GM19438 (cell line): Measurements from ENCODE around the gene GBX1.

ENCODE experiments used
- ATAC-seq: cut with Tn5 transposase; IDR thresholded peaks from one replicate; pipeline ENCODE4 v1.9.1; 2021; ENCODE audit warnings: low read depth; ENCODE audit not compliant: unreplicated experiment

GBX1 gene

DNA sequence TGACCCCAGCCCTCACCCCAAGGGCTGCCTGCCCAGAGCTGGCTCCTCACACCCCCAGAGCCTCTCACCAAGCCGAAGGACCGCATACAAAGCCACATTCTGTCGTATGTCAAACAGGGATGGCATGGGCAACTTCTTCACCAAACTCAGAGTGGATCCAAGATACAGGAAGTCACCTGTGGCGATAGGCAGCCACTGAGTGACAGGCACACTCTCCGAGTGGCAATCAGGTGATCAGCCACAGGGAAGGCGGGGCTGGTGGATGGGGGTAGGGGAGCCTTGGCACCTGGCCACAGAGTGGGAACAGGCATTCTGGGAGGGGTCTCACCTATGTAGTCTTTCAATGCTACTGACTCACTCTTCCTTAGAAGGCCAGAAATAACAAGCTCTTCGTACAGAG lies 26.7 kb upstream of the GBX1 start:
- no peak for ATAC-seq

DNA sequence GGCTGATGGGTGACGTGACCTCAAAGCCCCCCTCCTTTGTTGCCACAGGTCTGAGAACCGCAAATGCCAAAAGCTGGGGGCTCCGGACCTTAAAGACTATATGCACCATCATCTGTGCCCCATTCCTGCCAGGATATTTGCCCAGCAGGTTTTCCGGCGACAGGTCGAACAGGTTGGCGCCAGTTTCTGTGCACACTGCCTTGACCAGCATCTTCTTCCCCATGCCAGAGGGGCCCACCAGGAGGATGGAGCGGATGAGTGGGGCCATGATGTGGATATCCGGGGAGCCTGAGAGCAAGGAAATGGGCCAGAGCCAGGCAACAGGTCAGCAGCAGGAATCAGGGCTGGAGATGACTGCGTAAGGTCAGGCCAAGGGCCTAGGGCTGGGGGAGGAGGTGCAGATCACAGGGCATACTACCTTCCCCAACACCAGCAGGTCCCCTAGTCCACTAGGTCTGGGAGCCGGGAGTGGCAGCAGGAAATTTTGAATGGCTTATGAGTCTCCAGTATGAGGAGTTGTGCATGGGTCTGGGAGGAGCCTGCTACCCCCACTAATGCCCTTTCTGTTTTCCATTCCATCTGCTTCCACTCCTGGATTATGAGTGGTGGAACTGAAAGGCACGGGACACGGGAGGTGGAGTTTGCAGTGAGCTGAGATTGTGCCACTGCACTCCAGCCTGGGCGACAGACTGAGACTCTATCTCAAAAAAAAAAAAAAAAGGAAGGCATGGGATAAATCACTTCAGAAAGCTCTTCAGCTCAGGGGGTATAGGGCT lies 25.9 kb upstream of the GBX1 start:
- no peak for ATAC-seq

DNA sequence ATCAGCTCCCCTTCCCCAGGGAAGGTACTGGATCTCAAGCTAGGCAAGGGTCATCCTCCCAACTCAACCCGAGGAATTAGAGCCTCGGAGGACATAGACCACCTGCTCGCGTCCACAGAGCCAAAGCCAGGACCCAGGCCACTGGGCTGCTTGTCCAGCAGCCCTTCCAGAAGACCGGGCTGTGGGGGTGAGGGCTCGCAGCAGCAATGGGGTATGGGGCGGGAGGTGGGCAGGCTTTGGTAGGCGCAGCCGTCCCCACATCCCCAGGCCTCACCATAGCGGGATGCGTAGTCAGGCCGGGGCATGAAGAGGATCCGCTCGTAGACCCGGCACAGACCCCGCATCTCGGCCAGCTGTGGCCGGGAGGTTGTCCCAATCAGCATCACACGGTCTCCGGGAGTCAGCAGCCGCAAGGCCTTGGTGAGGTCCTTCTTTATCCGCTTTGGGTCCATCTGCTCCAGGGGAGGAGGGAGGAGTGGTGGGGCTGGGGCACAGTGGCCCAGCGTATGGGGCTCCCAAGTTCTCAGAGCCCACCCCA lies 24.6 kb upstream of the GBX1 start:
- ATAC-seq, result no peak

DNA sequence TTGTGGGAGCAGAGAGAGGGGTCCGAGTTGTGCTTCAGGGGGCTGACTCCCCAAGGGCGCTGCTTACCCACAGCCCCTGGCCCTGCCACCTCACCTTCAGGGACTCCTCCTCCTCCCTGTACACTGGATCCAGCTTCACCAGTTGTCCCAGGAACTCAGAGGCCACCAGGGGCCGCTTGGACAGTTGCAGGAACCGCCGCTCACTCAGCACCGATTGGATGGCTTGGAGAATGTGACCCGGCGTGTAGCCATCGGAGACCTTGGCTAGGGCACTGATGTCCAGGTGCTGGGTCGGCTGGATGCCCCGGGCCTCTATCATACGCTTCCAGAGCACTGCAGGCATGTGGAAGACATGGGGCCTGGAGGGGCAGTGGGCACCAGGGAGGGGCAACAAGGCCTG lies 24.1 kb upstream of the GBX1 start:
- ATAC-seq, result no peak

DNA sequence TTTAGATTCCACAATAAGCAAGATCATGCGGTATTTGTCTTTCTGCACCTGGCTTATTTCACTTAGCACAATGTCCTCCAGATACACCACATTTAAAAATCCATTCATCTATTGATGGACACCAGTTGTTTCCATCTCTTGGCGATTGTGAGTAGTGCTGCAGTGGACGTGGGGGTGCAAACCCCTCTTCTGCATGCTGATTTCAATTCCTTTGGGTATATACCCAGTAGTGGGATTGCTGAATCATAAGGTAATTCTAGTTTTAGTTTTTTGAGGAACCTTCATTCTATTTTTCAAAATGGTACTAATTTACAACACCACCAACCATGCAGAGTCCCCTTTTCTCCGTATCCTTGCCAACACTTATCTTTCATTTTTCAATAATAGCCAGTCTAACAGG lies 21.5 kb upstream of the GBX1 start:
- ATAC-seq, result no peak

DNA sequence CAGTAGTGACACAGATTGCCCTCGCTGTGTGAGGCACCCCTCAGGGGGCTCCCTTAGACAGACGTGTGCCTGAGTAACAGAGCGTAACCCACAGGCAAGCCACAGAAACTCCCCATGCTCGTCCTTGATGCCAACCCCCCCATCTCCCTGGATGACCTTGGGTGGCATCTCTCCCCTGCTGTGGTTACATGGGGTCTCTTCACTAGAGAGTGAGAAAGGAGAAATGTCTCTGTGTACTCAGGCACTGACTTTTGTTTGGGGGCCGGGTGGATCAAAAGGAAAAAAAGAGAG lies 20.7 kb upstream of the GBX1 start:
- ATAC-seq, result no peak

DNA sequence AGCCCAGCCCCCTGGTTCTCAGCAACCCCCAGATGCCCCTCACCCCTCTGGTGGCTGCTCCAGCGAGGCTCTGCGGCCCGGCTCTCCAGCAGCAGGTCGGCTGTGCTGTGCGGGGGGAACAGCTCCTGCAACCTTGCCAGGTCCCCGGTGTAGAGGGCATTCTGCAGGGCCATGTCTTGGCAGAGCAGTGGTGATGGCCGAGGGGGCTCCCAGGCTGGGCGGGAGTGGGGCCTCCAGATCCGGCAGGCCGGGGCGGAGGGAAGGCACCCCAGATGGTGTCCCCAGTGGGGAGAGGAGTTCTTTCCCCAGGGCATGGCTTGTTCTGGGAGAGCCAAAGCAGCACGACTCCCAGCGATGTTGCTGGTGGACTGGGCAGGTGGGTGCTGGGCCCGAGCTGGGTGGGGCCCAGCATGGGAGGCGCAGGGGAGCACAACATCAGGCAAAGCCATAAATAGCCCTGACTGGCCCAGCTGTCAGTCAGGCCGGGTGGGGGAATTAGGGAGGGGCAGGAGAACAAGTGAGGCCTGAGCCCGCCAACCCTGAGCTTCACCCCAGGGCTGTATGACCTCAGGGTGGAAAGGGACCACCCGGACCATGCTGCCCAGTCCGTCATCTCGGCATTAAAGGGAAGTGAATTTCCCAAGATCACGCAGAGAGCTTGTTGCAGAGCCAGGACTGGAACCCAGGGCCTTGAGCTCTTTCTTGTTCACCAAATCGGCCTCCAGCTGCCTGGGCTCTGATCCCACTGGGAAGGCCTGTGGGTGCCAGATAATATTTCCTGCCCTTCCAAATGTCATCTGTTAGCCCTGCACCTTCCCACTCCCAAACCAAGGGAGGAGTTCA lies 20.1 kb upstream of the GBX1 start:
- no peak for ATAC-seq

DNA sequence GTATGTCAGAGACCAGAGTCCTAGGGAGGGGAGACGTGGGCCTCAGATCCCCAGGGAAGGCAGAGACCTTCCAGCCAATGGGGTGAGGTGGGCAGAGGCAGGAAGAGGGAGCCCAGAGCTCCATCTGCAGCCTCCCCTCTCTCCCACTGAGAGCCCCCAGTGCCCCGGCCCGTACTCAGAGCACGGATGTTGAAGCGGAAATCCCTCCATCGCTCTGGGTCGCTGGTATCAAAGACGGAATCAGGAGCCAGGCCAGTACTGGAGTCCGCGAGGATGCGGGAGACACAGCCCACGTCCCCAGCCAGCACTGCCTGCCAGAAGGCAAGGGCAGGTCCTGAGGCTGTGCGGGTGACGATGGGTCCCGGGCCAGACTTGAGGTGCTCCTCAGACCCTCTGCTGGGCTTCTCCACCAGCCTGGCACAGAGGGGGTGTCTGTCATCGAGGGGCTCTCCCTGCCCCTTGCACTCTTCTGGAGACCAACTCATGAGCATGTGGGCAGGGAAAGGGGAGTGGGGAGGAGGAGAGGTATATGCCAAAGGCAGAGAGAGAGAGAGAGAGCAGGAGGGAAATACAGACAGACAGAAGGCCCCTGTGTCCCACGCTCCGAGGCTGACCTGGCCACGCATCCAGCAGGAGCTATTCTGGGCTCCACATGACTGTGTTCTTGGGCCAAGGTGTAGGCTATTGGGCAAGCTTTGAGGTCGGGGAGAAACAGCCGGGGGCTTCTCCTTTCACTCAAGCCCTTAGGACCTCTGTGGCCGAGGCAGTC lies 19.3 kb upstream of the GBX1 start, which contains the start of gene ASB10:
ASB10 (minus strand) TSS at position 611 of the 769 bp plus-strand sequence; CDS start at position 491, 120 bp downstream.
- no peak for ATAC-seq

DNA sequence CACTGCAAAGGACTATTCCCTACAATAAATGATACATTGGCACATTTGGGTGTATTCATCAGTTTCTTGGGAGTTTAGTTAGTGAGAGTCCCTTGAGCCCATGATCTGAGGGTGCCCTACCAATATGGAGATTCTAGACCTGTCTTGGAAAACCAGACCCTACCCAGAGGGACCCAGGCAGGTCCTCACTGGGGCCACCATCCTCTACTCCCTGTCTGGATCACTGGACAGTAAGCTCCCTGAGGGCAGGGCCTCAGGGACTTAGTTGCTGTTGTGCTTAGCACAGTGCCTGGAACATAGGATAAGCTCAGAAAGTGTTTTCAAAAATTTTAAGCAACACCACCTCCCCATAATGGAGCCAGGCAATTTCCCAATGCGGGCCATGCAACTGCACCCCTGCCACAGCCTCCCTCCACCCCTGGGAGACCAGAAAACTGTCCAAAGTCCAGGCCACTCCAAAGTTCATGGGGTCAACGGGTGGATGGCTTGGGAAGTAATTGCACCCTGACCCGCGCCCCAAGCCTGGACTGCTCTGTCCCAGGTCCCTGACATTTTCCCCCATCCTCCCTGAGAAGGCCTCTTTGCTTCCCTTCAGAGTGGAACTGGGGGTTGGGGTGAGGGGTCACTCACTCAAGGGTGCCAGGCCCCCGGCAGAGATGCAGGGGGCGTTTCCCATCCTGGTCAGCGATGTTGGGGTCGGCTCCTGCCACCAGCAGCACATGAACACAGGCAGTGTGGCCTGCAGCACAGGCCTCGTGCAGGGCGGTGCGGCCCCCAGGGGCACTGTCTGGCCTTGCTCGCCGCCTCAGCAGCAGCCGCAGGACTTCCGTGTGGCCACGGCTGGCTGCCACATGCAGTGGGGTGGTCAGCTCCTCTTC lies 18.5 kb upstream of the GBX1 start:
- ATAC-seq, result no peak

DNA sequence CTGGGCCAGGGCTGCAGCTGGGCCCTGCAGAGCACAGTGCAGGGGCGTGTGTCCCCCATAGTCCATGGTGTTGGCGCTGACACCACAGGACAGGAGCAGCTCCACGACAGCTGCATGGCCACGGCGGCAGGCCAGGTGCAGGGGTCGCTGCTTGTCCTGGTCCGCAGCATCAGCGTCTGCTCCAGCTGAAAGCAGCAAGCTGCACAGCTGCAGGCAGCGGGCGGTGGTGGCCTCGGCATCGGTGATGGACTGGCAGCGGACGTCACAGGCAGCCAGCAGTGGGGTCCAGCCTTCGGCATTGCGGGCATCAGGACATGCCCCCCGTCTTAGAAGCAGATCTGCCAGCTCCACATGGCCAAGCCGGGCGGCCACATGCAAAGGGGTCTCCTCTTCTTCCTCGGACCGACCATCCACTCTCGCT lies 13.5 kb upstream of the GBX1 start:
- ATAC-seq, result no peak

DNA sequence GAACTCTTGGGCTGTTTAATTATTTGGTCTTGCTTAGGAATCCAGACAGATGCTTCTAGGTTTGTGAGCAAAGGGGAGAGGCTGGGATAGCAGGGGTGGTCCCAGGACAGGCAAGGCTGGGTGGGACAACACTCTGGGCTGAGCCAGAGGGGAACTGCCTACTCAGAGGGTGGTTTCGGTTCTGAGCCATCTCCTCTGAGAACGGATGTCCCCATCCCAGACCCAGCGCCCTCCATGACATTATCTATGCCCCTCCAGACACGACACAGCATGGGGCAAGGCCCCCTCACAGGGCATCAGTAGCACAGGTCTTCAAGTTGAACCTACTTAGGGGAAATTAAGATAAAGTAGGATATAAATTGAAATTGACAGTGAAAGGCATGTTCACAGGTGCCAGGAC lies 12.5 kb upstream of the GBX1 start:
- no peak for ATAC-seq

DNA sequence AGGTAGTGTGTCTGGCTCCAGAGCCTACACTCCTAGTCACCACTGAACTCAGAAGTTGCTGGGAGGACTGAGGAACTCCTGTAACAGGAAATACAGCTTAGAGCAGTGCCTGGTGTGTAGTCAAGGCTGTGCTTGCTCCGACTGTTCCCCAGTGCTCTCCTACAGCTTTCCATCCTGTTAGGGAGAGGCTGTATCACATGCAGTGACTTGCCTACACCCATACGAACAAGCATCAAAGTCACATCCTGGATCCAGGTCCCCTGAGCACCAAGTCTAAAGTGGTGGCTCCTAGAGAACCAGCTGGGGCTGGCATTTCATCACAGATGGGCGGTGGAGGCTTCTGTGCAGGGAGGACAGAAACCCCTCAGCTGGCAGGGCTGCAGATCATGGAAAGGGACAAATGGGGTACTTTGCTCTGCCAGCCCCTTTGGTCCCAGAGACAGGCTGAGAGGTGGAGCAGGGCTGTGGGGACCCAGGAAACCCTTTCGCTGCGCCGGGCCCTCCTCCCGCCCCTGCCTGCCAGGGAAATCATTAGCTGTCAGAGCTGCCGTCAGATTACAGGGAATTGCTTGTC lies 11.9 kb upstream of the GBX1 start:
- no peak for ATAC-seq

DNA sequence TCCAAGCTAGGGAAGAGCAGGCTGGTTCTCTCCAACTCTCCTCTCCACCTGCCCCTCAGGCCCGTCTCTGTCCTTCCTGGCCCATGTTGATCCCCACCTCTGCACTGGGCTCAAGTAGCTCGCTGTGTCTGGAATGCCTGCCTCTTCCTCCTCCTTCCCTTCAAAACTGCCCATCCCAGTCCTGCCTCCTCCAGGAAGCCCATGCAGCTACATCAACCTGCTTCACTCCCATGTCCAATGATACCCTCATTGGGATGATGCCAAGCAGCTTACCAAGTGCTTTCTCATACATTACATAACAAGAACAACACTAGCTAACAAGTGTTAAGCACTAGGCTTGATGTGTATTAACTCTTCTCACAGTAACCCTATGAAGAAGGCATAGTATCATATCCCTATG lies 11.3 kb upstream of the GBX1 start:
- ATAC-seq, result no peak

DNA sequence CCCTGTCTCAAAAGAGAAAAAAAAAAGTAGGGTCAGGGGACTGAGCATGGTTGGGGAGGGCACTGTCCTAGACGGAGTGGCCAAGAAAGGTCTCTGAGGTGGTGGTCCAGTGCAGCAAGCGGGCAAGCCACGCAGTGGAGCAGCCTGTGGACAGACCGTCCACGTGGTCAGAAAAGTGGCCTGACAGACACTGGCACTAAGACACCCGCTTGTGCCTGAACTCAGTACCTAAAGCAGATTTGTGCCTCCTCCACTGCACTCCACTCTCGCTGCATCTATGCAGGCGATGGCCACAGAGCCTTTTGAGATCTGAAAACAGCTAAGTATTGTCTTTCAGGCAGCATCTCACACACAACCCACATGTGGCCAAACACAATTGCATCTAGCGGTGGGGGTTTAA lies 10.7 kb upstream of the GBX1 start:
- ATAC-seq, result no peak

DNA sequence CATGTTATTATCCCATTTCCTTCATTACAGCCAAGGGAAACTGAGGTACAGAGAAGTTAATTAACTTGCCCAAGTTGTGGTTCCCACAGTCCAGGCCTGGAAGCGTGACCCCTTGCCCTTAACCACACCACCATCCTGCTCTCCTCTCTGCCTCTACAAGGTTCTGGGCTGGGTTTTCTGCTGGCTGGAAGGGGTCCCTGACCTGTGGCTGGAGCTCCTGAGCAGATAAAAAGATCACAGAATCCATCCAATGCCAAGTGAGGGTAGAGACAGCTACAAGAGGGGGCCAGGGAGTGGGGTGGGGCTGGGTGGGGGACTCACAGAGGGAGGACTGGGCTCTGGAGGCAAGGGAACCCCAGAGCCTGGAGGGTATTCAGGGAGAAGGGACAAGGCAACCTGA lies 9.8 kb upstream of the GBX1 start:
- no peak for ATAC-seq

DNA sequence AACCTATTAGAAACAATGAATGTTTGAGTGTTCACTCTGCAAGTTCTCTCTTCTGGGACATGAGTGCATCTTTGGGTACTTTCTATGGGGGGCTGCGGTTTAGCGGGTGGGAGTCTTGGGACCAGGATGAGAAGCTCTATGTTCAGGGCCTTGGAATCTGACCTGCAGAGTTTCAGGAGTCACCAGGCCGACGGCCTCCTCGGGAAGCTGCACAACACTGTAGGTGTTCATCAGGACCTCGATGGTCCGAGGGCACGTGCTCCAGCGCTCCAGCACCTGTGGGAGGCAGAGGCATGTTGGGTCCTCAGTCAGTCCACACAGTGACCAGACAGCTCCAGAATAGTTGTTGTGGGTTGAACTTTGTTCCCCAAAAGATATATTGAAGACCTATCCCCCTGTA lies 8.9 kb upstream of the GBX1 start:
- no peak for ATAC-seq

DNA sequence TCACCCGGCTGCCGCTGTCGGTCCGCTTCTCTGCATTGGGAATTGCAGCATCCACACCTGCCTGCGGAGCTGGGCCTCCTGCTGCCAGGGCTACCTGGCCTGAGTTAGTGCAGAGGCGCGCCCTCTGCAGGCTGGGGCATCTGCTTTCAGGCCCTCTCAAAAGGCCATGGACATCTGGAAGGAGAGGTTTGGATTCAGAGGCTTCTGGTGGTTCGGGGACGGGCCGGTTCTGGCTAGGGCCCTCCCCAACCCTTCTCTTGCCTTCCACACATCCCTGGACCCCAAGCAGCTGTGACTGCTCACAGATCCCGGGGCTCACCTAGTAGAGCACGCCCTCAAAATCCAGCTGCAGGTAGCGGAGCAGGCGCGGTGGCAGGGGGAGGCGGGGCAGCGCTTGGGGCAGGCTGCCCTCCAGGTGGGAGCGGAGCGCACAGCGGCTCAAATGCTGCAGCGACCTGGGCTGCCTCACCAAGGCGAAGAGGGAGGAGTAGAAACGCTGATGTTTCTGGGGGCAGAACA lies 8.4 kb upstream of the GBX1 start:
- no peak for ATAC-seq

DNA sequence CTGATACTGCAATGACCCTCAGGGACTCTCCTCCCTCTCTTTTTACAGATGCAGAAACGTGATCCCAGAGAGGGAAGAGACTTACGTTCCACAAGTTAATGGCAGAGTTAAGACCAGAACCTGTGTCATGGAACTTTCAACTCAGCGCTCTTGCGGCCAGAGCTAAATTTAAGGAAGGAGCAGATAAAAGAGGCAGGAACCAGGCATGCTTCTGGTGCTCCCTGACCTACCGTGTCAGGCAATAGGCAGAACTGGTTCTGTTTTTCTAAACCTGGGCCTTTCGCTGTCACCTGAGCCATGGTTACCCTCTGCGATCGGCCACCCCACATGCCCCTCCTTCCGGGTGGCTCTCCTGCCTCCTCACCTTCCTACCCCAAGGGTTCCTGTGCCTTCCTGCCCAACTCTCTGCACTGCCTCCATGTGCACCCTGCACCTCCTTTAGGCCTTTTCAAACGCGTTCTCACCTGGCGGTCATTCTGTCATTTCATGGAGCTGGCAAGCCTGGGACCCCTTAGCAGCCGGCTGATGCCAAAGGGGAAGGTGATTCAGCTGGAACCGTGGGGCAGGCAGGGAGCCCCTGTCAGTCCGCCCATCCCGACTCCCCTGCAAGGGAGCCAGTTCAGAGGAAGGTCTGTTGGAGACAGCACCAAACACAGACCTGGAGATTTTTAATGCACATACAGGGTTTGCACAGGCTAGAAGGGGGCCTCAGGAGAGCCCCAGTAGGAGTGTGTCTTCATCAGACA lies 7.7 kb upstream of the GBX1 start:
- ATAC-seq, result no peak
